CD4-positive, alpha-beta T cell treated with Interferon alpha-2 for 1 hour (primary cell): ENCODE data around the gene GRAMD4.

Experiments used
- DNase-seq, 2 donors: peaks; one replicate each; pipeline ENCODE4 v3.0.0-alpha.2; 2020 to 2022

GRAMD4 gene, protein sequence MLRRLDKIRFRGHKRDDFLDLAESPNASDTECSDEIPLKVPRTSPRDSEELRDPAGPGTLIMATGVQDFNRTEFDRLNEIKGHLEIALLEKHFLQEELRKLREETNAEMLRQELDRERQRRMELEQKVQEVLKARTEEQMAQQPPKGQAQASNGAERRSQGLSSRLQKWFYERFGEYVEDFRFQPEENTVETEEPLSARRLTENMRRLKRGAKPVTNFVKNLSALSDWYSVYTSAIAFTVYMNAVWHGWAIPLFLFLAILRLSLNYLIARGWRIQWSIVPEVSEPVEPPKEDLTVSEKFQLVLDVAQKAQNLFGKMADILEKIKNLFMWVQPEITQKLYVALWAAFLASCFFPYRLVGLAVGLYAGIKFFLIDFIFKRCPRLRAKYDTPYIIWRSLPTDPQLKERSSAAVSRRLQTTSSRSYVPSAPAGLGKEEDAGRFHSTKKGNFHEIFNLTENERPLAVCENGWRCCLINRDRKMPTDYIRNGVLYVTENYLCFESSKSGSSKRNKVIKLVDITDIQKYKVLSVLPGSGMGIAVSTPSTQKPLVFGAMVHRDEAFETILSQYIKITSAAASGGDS

GRCh38 chr22:46619830-46620501, at the start of gene GRAMD4:
Gene GRAMD4, plus strand, starts transcription at chr22:46620386. Its CDS starts 6,414 bp downstream, at chr22:46626800.
- DNase-seq: no peak

- DNase-seq: no peak
Observed at GRCh38 chr22:46571642-46572250, 48.4 kb upstream of the GRAMD4 start.

- no peak for DNase-seq
Observed at GRCh38 chr22:46572911-46573780, 47.0 kb upstream of the GRAMD4 start.

GRCh38 chr22:46573781-46574437, 46.3 kb upstream of the GRAMD4 start:
- no peak for DNase-seq

GRCh38 chr22:46574438-46574992, 45.7 kb upstream of the GRAMD4 start:
- no peak for DNase-seq

DNA sequence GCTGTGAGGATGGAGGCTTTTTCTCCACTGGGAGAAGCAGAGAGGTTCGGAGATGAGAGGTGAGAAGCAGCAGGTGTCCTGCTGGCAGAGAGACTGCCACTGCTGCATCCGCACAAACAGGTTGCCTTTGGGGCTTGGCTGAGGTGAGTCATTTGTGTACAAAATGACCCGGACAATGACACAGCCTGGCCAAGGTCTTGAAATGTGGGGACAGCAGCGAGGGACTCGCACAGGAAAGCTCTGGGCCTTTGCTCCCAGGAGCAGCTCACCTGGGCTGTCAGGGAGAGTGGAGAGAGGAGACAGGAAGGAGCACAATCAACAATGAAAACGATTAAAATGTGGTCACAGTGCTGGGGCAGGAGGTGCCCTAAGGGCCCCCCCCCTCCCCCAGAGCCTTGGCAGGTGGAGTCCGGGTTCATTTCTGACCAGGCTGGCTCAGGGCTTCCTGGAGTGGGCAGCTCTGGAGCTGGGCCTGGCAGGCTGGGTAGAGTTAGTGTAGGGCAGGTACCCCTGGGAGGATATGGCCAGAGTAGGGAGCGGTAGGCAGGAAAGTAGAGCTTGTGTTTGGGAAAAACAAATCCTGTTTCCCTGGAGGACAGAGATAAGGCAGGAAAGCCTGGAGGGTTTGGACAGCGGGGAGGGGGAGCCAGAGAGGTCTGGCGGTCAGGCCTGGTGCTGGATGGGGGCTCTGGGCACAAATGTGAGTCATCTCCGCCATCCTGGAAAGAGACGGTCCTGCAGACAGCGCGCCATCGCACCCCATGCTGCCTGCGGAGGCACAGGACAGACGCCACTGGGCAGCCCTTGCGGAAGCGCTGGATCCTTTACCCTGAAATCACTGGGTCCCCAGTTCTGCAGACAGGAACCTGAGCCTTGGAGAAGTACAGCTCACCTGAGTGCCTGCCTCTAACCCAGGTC, 44.9 kb upstream of the GRAMD4 start:
- DNase-seq: no peak

DNA sequence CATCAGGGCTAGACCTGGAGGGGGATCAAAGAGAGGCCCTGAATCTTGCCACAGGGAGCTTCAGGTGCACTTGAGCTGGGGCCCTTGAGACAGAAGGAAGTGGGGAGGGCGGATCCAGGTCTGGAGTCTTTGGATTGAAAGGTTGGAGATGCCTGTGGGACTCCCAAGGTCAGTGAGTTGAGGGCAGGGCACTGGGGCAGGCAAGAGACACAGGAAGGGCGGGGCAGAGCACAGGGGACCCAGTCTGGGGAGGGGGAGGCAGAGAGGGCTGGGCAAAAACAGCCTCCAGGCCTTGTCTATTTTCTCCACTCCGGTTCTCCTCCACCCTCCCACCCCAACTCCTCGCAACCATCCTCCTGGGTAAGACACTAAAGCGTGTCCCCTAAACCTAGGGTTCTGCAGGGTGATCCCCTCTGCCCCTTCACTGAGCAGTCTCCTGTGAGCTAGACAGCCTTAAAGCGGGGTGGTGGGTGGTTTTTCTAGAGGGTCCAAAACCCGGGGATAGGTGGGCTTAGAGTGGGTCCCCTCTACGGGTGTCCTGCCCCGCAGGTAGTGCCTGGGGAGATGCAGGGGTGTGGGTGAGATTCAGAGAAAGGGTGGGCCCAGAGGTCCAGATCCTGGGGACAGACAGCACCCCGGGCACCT, 44.2 kb upstream of the GRAMD4 start:
- no peak for DNase-seq

GRCh38 chr22:46576556-46577367, 43.4 kb upstream of the GRAMD4 start:
- DNase-seq: peak; percentile 39 to 77

- no peak for DNase-seq
Observed at GRCh38 chr22:46577368-46578249, 42.6 kb upstream of the GRAMD4 start.

DNA sequence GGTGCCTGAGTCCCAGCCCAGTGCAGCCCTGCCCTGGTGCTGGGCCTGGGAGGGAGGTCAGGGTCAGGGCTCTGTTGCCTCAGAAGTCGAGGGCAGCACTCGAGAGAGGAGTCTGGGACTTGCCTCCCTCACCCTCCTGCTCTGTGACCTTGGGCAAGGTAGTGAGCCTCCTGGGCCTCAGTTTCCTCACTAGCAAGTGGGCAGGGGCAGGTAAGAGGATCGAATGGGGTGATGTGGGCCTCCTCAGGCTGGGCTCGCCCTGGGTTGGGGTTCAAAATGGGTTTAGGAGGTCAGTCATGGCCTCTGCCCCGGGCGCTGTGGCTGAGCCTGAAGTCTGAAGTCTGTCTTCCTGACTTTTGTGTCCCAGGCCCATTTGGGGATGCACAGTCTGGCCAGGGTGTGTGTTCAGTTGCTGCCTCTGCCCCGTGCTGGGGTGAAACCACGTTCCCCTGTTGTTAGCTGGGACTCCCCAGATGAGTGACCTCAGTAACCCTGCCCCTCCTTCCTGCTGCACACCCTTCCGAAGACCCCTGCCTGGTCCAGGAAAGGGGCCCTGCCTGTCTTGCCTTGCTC, 41.8 kb upstream of the GRAMD4 start:
- DNase-seq: no peak

DNA sequence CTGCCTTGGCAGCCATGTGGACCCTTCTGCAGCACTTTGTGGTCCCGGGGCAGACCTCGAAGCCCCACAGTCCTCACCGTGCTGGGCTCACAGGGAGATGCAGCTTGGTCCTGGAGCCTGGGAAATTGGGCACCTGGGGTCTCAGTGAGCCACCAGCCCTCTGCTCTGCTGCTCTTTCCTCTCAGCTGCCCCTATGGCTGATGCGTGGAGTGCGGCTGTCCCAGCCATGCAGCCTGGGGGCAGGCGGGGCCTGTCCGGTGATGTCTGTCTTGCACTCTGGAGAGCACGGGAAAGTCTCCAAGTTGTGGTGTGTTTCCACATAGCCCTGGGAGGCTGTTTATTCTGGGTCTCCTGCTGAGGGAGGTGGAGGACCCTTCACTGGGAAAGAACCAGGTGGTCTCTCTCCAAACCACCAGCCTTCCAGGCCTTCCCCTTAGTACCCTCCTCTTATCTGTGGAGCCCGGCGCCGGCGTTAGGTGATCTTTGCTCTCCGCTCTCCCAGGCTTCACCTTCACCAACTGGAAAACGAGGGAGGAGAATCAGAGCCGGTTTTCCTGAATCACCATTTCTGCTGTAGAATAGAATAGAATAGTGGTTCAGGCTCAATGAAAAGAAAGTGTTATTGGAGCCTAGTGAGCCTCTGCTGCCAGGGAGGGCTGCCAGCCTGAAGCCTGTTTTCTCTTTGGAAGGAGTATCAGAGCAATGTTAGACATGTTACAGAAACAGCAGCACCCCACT, 41.2 kb upstream of the GRAMD4 start:
- DNase-seq: no peak

GRCh38 chr22:46579751-46580449, 40.3 kb upstream of the GRAMD4 start:
- DNase-seq: no peak

DNA sequence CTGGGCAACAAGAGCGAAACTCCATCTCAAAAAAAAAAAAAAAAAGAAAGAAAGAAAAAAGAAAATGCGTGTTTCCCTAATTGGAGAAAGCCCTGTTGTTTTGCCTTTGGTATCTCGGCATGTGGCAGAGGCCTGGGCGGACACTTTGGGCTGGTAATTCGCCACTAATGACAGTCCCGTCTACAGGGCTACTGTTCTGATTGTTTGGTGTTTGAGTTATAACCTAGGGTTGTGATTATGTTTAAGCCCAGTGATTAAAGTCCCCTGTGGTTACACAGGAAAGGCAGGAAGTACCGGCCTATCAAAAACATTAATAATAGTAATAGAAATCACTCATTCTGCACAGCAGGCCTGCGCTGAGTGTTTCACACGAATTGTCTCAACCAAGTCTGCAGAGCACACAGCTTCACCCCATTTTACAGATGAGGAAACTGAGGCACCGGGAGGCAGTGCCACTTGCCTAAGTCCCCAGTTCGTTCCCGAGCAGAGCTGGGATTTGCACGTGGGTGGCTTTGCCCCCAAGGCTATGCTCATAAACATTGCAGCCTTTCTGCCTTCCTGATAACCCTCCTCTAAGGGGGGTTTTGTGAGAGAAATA, 39.1 kb upstream of the GRAMD4 start:
- DNase-seq: no peak

DNA sequence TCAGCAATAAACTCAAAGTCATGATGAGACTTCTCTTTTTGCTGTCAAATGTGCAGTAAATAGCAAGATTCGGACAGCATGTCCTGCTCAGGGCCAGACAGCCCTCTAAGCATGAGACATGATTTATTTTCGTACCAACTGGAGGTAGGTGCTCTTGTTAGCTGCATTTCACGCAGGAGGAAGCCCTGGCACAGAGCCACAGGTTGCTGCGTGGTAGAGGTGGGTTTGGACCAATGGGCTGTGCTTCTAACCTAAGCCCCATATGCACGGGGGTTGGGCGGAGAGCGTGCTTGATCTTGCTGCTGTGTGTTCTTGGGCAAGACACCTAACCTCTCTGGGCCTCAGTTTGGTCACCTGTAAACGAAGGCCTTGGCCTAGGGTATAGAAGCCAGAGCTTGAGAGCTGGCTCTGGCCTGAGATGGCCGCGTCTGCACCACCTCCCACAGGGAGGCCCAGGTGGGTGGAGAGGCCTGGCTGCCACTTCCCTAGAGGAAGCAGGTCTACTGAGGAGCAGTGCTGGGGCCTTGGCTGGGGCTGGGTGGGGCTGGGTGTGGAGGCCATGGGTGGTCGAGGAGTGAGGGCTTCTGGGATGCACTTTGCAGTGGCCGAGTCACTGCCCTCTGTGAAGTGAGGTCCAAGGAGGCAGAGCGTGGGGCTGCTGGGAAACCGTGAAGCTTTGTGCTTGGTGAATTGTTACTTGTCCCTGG, 38.5 kb upstream of the GRAMD4 start:
- no peak for DNase-seq

DNA sequence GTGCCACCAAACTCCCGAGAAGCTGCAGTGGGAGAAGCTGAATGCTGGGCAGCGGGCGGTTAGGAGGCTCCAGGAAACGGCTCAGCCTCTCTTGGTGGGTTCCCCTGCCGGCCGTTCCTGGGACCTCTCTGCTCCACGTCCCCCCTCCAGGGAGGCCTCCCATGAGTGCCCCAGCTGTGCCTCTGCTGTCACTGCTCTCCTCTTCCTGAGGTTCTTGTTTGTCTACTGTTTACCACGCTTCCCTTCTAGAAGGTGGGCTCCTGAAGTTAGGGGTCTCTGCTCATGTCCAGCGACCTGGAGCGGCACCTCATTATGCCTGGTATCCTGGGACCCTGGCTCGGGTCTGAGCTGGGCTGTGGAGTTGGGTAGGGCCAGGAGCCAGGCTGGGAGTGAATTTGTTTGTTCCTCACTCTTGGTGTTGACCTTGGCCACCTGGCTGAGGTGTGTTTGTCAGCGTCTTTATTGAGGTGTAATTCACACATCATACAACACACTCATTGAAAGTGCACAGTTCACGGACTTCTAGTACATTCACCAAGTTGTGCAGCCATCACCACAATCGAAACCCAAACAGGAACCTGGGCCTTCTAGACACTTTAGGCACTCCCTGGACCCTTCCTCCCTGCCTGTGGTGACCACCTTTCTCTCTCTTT, 37.8 kb upstream of the GRAMD4 start:
- DNase-seq: no peak
